GM23338 (cell line): ENCODE results near the gene CD4.

Experiments used
- CREB1 ChIP-seq: fragments of 250-450 bp; sonication (Bioruptor Pico); IDR thresholded peaks from 2 replicates; pipeline ENCODE4 v1.5.0; 2020; ENCODE audit warnings: low read depth, mild to moderate bottlenecking, moderate library complexity
- CTCF ChIP-seq, 2 experiments: fragments of 200-600 bp in 1 of 2; sonication (generic) in 1 of 2; conservative IDR thresholded peaks; 2 replicates each; pipeline versions ENCODE4 v1.5.1 to v1.6.1; 2016 to 2017; ENCODE audit warnings: antibody characterized with exemption in 2 of 2, low read depth in 2 of 2, mild to moderate bottlenecking in 2 of 2, moderate library complexity in 1 of 2
- ETS1 ChIP-seq: IDR thresholded peaks from 2 replicates; pipeline ENCODE4 v1.6.1; 2016; ENCODE audit warnings: antibody characterized with exemption
- EZH2 ChIP-seq: fragments of 200-600 bp; sonication (generic); IDR thresholded peaks from one replicate; pipeline ENCODE4 v1.8.0; 2017; ENCODE audit warnings: antibody characterized with exemption, mild to moderate bottlenecking, low read depth; ENCODE audit not compliant: unreplicated experiment
- EZH2phosphoT487 ChIP-seq: fragments of 200-600 bp; sonication (generic); IDR thresholded peaks from one replicate; pipeline ENCODE4 v1.8.1; 2018; ENCODE audit warnings: antibody characterized with exemption; ENCODE audit not compliant: unreplicated experiment
- JUNB ChIP-seq: IDR thresholded peaks from one replicate; pipeline ENCODE4 v1.6.1; 2016; ENCODE audit warnings: antibody characterized with exemption; ENCODE audit not compliant: unreplicated experiment
- NANOG ChIP-seq: IDR thresholded peaks from 2 replicates; pipeline ENCODE4 v1.6.1; 2016; ENCODE audit warnings: antibody characterized with exemption, borderline replicate concordance
- POLR2AphosphoS5 ChIP-seq: IDR thresholded peaks from 2 replicates; pipeline ENCODE4 v1.6.1; 2016; ENCODE audit warnings: antibody characterized with exemption, low read depth
- REST ChIP-seq: IDR thresholded peaks from one replicate; pipeline ENCODE4 v1.6.1; 2018; ENCODE audit warnings: antibody characterized with exemption; ENCODE audit not compliant: unreplicated experiment
- STAT1 ChIP-seq: IDR thresholded peaks from one replicate; pipeline ENCODE4 v1.6.1; 2016; ENCODE audit warnings: antibody characterized with exemption; ENCODE audit not compliant: unreplicated experiment
- ZNF114 ChIP-seq: fragments of 250-450 bp; sonication (Bioruptor Pico); IDR thresholded peaks from 2 replicates; pipeline ENCODE4 v1.5.0; 2020; ENCODE audit warnings: mild to moderate bottlenecking, moderate library complexity
- ZNF331 ChIP-seq: fragments of 250-450 bp; sonication (Bioruptor Pico); IDR thresholded peaks from 2 replicates; pipeline ENCODE4 v1.5.0; 2020; ENCODE audit warnings: low read depth, mild to moderate bottlenecking, moderate library complexity

- TF ChIP-seq CTCF (conservative IDR thresholded peaks at IDR 0.05; ENCODE audit: low read depth in 2 of 2), result peak; percentile 91 to 94
- no peak for TF ChIP-seq EZH2
- TF ChIP-seq POLR2AphosphoS5, result peak; percentile 56; the same call in 1 of the 2 replicates
- TF ChIP-seq ETS1, result no peak; the same call in 1 of the 2 replicates
- TF ChIP-seq NANOG, result no peak
- no peak for TF ChIP-seq EZH2phosphoT487
- no peak for TF ChIP-seq CREB1 (CRISPR knock-in tag)
- TF ChIP-seq REST, result no peak
- no peak for TF ChIP-seq ZNF114 (CRISPR knock-in tag)
- TF ChIP-seq STAT1, result no peak
- TF ChIP-seq JUNB, result no peak
- TF ChIP-seq ZNF331 (CRISPR knock-in tag), result no peak
These were observed 80.0 kb downstream of the CD4 start for GRCh38 chr12:6869049-6870021.
